ENCODE results near the gene SLC7A1.

The SLC7A1 gene

DNA sequence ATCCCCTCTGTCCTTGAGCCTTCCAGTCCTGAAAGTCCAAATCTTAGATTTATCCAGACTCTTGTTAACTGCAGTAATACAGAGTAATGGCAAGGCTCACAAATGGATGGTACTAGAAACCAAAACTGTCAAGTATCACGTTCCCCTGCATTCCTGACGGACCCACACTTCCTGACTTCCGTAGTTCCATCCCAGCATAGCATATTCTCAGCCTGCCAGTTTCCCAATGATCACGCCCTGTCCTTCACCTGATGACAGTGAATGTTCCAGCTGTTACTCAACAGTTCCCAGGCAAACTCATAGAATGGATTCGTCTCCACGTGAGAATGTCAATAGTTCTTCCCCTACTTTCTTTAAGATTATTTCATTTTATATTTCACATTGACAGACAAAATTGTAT is 33.6 kb downstream of the SLC7A1 start:
- TF ChIP-seq MYC (IDR thresholded peaks at IDR 0.05; ENCODE audit: low read depth, low read length) = no peak
- TF ChIP-seq, protein P1, sequence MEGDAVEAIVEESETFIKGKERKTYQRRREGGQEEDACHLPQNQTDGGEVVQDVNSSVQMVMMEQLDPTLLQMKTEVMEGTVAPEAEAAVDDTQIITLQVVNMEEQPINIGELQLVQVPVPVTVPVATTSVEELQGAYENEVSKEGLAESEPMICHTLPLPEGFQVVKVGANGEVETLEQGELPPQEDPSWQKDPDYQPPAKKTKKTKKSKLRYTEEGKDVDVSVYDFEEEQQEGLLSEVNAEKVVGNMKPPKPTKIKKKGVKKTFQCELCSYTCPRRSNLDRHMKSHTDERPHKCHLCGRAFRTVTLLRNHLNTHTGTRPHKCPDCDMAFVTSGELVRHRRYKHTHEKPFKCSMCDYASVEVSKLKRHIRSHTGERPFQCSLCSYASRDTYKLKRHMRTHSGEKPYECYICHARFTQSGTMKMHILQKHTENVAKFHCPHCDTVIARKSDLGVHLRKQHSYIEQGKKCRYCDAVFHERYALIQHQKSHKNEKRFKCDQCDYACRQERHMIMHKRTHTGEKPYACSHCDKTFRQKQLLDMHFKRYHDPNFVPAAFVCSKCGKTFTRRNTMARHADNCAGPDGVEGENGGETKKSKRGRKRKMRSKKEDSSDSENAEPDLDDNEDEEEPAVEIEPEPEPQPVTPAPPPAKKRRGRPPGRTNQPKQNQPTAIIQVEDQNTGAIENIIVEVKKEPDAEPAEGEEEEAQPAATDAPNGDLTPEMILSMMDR (IDR thresholded peaks at IDR 0.05; ENCODE audit: low read depth, low read length) = no peak
- TF ChIP-seq, protein P2, sequence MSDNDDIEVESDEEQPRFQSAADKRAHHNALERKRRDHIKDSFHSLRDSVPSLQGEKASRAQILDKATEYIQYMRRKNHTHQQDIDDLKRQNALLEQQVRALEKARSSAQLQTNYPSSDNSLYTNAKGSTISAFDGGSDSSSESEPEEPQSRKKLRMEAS (IDR thresholded peaks at IDR 0.05; ENCODE audit: low read depth, low read length) = no peak
- H3K4me3 ChIP-seq (ENCODE audit: low read depth, low read length) = no peak overlapping the region
- DNase-seq (ENCODE audit: low read depth) = no peak

DNA sequence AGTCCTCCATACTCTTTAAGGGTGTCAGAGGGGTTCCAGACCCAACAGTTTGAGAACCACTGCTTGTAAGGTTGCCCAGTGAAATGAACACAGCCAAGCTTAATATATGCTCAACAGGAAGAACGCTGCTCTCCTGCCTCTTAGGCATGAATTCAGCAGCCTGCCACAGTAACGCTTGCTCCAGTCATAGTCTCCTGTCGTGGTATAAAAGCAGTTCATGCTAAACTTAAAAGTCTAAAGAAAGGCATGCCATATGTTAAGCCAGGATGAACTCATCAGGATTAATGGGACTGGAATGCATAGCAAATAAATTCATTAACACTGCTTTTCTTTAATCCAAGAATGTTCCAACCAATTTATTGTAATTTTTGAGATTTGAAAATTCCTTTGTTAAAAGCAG is 38.7 kb downstream of the SLC7A1 start:
- TF ChIP-seq POLR2A (IDR thresholded peaks at IDR 0.05; ENCODE audit: extremely low read depth, insufficient read length) = no peak
- TF ChIP-seq, protein P2 (IDR thresholded peaks at IDR 0.05; ENCODE audit: low read depth, low read length) = no peak
- TF ChIP-seq, protein P1 (IDR thresholded peaks at IDR 0.05; ENCODE audit: low read depth, low read length) = no peak
- no peak for DNase-seq (ENCODE audit: low read depth)
- H3K4me3 ChIP-seq (ENCODE audit: low read depth, low read length) = no peak overlapping the region

- no peak for DNase-seq (ENCODE audit: low read depth)
- TF ChIP-seq MYC (IDR thresholded peaks at IDR 0.05; ENCODE audit: low read depth, low read length) = no peak
- TF ChIP-seq, protein P1 (IDR thresholded peaks at IDR 0.05; ENCODE audit: low read depth, low read length) = no peak
- TF ChIP-seq, protein P2 (IDR thresholded peaks at IDR 0.05; ENCODE audit: low read depth, low read length) = no peak
- TF ChIP-seq POLR2A (IDR thresholded peaks at IDR 0.05; ENCODE audit: extremely low read depth, insufficient read length) = no peak
- no peak overlapping the region for H3K4me3 ChIP-seq (ENCODE audit: low read depth, low read length)
Measured at GRCh38 chr13:29551214-29551613, 44.3 kb downstream of the SLC7A1 start.

- DNase-seq (ENCODE audit: low read depth) = no peak
- TF ChIP-seq MYC (IDR thresholded peaks at IDR 0.05; ENCODE audit: low read depth, low read length) = no peak
- no peak for TF ChIP-seq POLR2A (IDR thresholded peaks at IDR 0.05; ENCODE audit: extremely low read depth, insufficient read length)
- TF ChIP-seq, protein P2 (IDR thresholded peaks at IDR 0.05; ENCODE audit: low read depth, low read length) = no peak
- TF ChIP-seq, protein P1 (IDR thresholded peaks at IDR 0.05; ENCODE audit: low read depth, low read length) = no peak
- H3K4me3 ChIP-seq (ENCODE audit: low read depth, low read length) = no peak overlapping the region
Measured at GRCh38 chr13:29550430-29550988, 45.0 kb downstream of the SLC7A1 start.

GRCh38 chr13:29548722-29549121 is 46.8 kb downstream of the SLC7A1 start:
- H3K4me3 ChIP-seq (ENCODE audit: low read depth, low read length) = no peak overlapping the region
- DNase-seq (ENCODE audit: low read depth) = no peak
- TF ChIP-seq, protein P2 (IDR thresholded peaks at IDR 0.05; ENCODE audit: low read depth, low read length) = no peak
- TF ChIP-seq POLR2A (IDR thresholded peaks at IDR 0.05; ENCODE audit: extremely low read depth, insufficient read length) = no peak
- TF ChIP-seq MYC (IDR thresholded peaks at IDR 0.05; ENCODE audit: low read depth, low read length) = no peak
- TF ChIP-seq, protein P1 (IDR thresholded peaks at IDR 0.05; ENCODE audit: low read depth, low read length) = no peak

Measured in NB4 (cell line).